HG03342 (cell line): ENCODE measurements around the gene KRTAP10-3.
"Not testable (repeated sequence)": the region's sequence is repeated elsewhere in the genome, so short reads cannot be mapped to it uniquely, and the experiment has no call there.

Experiments
- ATAC-seq: cut with Tn5 transposase; IDR thresholded peaks from one replicate; pipeline ENCODE4 v1.9.1; 2021; ENCODE audit warnings: mild to moderate bottlenecking, moderate library complexity; ENCODE audit not compliant: unreplicated experiment

KRTAP10-3 gene

DNA sequence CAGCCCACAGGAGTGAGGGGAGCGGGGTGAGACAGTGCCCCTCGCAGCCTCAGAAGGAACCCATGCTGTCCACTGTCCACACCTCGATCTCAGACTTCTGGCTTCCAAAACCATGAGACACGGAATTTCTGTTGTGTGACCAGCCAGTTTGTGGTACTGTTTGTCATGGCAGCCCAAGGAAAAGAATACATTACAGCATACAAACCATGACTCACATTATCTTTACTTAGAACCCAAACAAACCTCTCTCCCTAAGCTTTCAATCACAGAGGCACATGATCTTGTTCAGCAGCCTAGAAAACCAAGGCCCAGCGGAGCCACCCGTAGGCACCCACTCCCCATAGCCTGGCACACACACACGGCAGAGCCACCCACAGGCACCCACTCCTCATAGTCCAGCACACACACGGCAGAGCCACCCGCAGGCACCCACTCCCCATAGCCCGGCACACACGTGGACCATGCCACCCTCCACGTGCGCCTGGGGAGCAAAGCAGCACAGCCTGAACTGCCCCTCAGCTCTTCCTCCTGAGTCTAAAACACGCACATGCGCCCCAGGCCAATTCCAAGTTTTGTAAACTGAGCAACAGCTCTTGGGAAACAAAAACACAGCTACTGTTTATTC is 14.5 kb upstream of the KRTAP10-3 start:
- no peak for ATAC-seq

DNA sequence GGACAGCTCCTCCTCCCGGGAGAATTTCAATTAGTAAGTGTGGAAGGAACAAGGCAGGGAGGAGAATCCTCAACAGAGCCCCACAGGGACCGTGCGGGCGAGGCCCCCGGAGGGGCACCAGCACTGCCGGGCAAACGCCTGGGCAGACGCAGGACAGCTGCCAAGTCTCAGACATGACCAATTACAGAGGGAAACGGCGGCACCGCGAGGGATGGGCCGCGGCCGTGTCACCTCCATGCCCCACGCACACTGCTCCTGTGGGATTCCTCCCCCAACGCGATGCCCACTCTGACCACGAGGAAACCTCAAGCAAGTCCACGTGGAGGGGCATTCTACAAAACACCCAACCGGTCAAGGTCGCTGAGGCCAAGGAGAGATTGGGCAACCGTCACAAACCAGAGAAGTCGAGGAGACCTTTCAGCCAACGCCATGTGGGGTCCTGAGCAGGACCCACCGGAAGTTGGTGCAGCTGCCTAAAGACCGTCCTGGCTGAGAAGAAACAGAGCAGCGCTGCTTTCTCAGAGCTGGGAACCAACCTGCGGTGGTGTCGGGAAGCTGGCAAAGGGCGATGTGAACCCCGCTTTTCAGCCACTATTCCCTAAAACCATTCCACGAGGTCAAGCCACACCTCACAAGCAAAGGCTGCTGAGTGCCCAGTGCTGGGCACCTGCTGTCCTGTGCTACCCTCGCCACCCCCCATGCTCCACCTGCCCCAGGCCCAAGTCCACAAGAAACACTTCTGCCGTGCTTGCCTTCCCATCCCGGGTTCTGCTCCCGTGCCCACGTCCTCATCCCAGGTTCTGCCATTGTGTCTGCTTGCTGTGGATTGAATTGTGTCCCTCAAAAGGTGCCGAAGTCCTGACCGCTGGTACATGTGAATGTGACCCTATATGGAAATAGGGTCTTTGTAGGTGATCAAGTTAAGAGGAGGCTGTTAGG is 13.5 kb upstream of the KRTAP10-3 start:
- ATAC-seq: no peak

DNA sequence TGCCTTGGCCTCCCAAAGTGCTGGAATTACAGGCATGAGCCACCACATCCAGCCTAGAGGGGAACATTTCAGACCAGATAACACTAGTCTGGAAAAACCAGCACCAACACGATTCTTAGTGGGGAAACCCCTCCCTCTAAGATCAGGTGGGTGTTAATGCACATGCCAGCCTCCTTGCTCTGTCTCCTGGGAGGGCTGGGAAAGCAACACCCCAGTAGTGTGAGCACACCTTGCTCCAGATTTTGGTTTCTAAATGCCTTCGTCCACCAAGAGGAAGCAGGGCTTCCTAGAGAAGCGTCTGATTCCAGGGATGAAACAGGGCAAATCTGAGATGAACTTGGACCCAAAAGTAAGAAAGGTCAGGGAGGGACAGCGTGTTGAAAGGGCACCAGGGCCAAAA is 12.7 kb upstream of the KRTAP10-3 start:
- ATAC-seq: no peak

DNA sequence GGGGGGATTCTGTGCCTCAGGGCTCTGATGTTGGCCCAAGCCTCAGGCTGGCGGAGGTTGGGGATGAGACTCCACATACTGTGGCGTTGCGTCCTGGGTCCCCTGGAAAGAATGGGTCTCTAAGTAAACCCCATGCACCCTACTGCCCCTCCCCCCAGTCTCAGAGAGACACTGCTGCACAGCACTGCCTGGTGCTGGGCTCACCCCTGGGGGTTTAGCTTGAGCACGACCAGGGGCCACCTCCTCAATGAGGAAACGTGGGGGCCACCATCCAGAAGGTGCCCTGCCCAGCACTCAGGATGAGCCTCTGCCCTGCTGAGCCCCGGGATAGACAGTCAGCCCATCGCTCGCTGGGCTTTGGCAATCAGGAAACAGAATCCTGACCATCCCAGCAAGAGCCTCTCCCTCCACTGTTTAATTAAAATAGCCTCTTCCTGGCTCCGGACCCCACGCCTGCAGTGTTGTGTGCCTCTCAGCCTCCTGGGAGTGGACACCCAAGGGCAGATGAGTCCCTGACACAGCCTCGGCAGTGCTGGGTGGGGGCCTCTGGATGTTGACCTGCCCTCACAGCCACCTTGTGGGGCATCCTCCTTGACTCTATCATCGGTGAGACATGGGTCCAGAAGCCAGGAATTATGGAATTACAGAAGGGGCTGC is 11.4 kb upstream of the KRTAP10-3 start:
- ATAC-seq: no peak

DNA sequence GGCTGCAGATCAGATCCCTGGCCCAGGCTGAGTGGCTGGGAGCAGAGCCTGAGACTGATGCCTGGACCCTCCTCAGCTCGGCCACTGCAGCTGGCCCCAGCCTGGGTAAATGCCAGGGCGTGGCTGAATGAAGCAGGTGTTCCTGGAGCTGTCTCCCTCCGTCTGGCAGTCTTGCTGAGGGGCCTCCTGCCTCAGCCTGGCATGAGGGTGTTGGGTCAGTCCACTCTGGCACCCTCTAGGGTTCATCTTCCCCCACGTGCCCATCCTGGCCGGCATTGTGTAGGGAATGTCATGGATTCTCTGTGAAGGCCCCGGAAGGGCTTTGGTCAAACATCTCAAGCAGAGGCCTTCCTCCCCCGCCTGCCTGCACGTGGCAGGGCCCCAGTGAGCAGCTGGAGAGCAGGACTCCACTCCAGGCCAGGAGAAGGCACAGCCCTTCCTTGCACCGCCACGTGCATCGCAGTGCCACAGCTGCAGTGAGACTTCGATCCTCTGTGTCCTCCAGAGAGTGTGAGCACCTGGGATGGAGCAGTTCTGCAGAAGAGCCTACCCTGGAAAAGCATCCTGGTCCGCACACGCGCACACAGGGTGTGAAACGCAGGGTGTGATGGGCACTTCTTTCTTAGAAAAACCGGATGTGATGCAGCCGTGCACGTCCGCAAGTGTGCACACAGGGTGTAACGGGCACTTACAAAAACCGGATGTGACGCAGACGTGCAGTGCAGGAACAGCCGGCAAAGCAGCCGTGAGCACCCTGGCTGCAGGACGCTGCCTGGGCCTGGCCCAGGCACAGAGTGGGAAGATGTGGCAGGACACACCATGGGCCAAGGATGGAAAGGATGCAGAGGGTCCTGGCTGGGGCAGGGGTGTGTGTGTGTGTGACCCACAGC is 10.3 kb upstream of the KRTAP10-3 start:
- ATAC-seq: no peak

DNA sequence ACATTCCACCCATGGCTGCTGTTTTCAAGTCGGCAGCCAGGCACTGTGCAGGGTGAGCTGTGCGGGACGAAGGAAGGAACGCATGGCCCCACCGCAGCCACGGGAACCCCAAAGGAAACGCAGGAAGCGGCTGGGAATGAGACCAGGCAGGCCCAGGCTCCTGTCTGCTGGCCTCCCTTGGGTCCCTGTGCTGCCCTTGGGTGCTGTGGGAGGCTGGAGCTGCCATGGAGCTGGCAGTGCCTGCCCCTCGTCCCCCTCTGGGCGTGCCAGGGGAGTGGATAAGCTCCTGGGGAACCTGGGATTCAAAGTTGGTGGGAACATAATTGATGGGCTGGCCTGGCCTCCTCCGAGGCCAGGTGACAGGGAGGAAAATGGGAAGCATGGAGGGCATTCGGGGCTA is 9.7 kb upstream of the KRTAP10-3 start:
- no peak for ATAC-seq

DNA sequence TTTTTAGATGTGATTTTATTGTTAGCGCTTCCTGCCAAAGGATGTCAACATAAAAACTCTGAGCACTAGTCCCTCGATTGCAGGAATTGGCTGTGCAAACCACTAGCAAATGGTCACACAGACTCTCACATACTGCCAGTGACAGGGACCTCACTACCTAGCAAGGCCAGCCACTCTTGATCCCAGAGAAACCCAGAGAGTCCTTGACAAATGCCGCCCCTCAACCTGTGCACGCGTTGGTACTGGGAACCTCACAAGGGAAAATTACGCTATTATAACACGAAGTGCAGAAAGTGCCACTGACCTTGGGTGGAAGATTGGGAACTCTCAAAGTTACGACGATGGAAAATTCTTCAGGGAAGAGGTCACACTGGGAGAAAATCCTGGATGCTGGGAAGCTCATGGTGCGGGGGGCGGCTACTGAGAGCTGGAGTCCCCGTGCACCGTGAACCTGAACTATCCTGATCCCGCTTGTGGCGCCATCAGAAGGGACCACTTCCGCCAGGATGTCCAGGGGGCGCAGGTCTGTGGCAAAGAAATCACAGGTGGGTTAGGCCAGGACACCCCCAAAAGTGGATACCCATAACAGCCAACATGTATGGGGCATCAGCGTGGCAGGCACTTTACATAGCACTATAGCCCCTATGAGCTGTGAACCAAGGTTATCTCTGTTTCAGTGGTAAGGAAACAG is 9.0 kb upstream of the KRTAP10-3 start:
- ATAC-seq: no peak

DNA sequence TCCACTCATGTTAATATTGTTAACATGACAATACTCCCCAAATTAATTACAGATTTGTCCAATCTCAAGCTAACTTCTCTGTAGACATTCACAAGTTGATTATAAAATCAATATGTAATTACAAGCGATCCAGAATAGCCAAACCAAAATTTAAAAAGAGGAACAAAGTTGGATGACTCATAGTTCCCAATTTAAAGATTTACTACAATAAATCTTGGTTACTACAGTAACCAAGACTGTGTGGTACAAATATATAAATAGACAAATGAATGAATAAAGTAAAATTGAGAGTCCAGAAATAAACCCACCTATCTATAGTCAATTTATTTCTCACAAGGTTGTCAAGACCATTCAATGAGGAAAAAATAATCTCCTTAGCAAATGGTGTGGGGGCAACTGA is 7.8 kb upstream of the KRTAP10-3 start:
- no peak for ATAC-seq

DNA sequence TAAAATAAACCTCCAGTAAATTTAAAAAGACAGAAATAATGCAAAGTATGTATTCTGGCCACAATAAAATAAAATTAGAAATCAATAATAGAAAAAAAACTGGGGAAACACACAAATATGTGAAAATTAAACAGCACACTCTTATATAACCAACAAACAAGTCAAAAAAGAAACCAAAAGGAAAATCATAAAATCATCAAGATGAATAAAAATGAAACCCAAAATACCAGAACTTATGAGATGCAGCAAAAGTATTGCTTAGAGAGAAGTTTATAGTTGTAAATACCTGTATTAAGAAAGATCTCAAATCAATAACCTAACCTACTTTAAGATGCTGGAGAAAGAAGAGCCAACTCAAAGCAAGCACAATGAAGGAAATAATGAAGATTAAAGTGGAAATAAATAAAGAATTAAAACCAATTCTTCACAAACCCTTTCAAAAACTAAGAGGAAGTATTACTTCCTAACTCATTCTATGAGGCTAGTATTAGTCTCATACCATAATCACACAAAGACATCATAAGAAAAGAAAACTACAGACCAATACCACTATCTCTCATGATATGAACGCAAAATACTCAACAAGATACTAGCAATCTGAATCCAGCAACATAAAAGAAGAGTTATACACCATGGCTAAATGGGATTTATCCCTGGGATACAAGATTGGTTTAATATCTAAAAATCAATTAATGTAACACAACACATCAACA is 6.4 kb upstream of the KRTAP10-3 start:
- no peak for ATAC-seq

DNA sequence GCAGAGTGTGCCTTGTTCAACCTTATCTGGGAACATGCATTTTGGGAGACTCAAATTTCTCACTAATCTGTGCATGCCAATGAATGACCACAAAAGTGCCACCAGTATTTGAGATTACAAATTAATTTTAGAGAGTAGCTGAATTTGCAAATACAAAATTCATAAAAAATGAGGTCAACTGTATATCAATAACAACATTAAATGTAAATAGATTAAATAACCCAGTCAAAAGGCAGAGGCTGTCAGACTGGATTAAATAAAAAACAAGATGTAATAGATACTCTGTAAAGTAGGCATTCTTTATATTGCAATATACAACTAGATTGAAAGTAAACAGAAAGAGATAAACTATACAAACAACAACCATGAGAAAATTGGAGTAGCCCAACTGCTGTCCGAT is 5.5 kb upstream of the KRTAP10-3 start:
- ATAC-seq: no peak

DNA sequence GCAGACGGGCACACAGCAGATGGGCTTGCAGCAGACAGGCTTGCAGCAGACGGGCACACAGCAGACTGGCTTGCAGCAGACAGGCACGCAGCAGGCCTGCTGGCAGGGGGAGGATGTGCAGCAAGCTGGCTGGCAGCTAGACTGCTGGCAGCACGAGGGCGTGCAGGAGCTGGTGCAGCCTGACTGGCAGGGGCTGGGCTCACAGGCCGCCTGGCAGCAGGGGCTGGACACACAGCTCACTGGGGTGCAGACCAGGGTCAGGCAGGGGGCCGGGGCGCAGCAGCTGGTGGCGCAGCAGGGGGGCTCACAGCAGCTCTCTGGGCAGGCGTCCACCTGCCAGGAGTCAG is 293 bp downstream of the KRTAP10-3 start:
- ATAC-seq: not testable (repeated sequence)

DNA sequence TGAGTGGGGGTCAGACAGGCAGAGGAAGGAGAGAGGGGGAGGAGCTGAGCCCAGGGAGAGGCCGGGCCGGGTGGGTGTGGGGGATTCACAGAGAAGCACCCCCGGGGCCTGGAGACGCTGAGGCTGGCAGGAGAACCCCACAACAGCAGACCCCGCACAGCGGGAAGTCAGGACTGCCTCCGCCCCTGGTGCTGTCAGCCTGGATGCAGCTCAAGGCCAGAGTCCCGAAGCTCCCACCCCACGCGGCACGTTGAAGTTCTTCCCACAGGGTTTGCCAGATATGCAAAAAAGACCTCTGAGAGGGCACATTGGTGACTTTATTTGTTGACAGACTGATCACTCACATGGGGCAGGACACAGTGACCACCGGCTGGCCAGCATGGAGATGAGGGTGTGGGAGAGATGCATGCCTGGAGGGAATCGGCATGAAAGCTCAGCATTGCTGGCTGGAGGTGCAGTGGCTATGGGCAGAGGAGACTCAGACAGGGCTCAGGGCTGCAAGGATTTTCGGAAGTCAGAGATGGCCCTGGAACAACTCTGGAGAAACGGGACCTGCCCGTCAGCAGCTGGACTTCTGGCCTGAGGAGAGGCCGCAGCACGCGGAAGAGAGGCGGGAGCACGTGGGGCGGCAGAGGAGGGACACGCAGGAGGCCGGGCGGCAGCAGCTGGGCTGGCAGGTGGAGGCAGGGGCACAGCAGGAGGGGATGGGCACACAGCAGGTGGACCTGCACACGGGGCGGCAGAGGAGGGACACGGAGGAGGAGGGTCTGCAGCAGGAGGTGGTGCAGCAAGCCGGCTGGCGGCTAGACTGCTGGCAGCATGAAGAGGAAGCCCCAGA is 885 bp downstream of the KRTAP10-3 start:
- no peak for ATAC-seq

DNA sequence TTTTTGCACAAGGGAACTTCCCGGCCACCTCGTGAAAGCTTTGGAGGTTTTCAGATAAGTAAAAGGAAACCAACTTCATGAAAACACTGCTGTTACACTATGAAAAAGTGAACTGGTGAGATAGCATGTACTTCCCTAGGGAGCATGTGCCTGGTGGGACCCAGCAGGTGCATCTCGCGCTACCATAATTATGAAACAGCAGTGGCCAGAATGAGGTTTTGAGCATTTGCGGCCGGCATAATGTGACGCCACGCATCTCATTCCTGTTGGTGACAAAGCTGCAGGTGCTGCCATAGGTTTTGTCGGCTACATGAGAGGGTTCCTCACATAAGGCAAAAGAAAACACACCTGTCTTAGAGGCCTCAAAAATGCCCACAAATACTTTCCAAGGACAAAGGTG is 1.7 kb downstream of the KRTAP10-3 start:
- no peak for ATAC-seq

DNA sequence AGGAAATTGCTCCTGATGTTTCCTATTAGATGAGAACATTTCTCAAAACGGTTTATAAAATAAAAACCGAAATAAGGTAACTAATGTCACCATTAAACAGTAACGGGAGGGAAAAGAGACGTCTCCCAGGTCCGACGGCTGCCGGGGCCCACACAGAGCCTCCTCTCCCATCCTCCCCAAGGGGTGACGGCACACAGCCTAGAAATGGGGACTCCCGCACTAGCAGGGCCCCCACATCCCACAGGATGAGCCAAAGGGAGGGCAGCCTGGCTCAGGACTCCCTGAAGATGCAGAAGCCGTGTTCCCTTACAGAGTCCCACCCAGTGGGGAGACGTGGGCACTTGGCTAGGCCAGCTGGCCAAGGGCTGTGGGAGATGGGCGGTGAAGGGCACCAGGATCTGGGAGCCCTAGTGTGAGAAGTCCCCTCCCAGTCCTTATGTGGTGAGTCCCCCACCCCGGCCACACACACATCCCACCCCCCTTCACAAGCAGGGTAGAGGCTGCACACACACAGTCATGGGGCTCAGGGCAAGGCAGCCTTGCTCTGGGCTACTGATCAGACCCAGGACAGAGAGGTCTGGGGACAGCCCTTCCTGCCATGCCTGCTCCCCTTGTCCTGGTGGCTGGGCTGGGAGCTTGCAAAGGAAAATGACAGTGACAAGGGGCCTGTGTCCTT is 3.3 kb downstream of the KRTAP10-3 start:
- ATAC-seq: no peak

DNA sequence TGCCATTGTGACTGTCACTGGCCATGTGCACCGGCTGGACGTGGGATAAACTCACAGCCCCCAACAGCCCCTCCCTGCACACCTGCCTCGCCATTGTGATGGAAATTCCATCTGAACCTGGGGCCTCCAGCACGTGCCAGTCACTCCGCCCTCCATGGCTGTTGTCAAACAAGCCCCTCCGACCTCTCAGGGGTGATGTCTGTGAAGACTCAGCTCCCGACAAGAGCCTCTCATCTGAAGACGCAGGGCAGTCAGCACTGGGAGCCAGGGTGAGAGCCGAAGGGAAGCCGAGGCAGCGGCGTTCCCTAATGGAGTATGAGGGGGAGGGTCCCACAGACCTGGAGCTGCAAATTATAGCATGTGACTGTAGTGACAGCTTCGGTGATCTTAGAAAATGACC is 5.9 kb downstream of the KRTAP10-3 start:
- no peak for ATAC-seq

DNA sequence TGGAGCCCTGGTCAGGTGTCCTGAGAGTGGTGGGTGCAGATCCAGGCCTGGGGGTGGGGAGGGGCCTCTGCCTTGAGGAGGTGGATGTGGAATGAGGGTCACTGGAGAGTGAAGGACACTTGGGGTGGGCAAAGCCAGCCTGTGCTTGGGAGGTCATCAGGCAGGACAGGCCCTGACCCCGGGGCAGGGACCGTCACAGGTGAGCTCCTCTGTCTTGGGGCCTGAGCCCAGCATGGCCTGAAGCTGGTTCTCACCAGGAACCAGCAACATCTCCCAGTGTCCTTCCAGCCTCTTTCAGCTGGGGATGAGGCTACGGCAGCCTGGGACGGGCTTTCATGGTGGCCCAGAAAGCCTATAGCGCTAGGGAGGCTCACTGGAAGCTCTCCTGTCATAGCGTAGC is 6.5 kb downstream of the KRTAP10-3 start:
- no peak for ATAC-seq

DNA sequence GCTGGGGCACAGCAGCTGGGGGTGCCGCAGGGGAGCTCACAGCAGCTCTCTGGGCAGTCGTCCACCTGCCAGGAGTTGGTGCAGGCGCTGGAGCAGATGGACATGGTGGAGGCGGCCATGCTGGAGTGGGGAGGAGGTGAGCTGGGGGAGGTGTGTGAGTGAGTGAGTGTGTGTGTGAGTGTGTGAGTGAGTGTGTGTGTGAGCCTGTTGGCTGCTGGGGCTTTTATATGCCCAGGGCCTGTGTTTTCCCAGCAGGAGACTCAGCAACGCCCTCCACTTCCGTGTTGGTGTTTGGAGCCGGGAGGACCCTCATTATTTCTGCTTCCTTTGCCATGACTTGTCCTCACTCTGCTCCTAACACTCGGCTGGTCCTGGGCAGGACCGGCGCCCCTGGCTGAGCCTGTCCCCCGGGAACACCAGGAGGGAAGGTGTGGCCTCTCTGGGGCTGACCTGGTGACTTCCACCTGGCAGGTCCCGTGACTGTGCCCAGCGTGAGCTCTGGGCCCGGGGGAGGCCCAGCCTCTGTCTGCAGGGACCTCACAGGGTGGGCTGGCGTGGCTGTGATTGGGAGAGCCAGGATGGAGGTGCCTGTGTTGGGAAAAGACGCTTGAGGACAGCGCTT is 7.1 kb downstream of the KRTAP10-3 start, which contains the start of gene KRTAP10-2:
Gene KRTAP10-2 (minus strand): TSS at position 166 of the 622 bp plus-strand sequence. CDS start 47 bp downstream, at position 119.
- no peak for ATAC-seq

DNA sequence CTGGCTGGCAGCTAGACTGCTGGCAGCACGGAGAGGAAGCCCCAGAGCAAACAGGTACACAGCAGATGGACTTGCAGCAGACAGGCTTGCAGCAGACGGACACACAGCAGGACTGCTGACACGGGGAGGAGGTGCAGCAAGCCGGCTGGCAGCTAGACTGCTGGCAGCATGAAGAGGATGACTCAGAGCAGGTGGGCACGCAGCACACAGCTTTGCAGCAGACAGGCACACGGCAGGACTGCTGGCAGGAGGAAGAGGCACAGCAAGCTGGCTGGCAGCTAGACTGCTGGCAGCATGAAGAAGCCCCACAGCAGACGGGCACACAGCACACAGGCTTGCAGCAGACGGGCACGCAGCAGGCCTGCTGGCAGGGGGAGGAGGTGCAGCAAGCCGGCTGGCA is 7.8 kb downstream of the KRTAP10-3 start:
- ATAC-seq: no peak
